PFSK-1 (cell line): Measurements from ENCODE around the gene LCE4A.

Experiments
- FOXP2 ChIP-seq: optimal IDR thresholded peaks from 2 replicates; pipeline ENCODE3; 2011; ENCODE audit warnings: borderline replicate concordance, control low read depth, inconsistent platforms; ENCODE audit not compliant: insufficient read depth; ENCODE audit errors: extremely low read length, extremely low read depth
- POLR2AphosphoS5 ChIP-seq: IDR thresholded peaks from 2 replicates; pipeline ENCODE4 v1.6.1; 2012; ENCODE audit warnings: low read depth, mild to moderate bottlenecking, control low read depth, low read length, moderate library complexity
- REST ChIP-seq, 2 experiments: IDR thresholded peaks; 2 replicates each; pipeline versions ENCODE4 v1.6.1 to v1.8.0; 2011 to 2012; ENCODE audit warnings: low read depth in 2 of 2, low read length in 2 of 2, control low read depth in 1 of 2, inconsistent platforms in 1 of 2, mild to moderate bottlenecking in 1 of 2, moderate library complexity in 1 of 2; ENCODE audit not compliant: insufficient read depth in 1 of 2
- SIN3A ChIP-seq: IDR thresholded peaks from 2 replicates; pipeline ENCODE4 v1.6.1; 2012; ENCODE audit warnings: mild to moderate bottlenecking, low read length, moderate library complexity, borderline replicate concordance; ENCODE audit not compliant: insufficient read depth
- TAF1 ChIP-seq: IDR thresholded peaks from 2 replicates; pipeline ENCODE4 v1.6.1; 2012; ENCODE audit warnings: low read length, control low read depth, borderline replicate concordance; ENCODE audit not compliant: insufficient read depth

GRCh38 chr1:152752225-152752624 is 44.3 kb downstream of the LCE4A start:
- TF ChIP-seq POLR2AphosphoS5 (no peak), REST (IDR thresholded peaks at IDR 0.05; ENCODE audit: insufficient read depth in 1 of 2, low read depth in 2 of 2, low read length in 2 of 2) (no peak), TAF1 (no peak), FOXP2 (no peak), SIN3A (no peak)
